ENCODE measurements around the gene RABIF.
"Not testable (repeated sequence)": the region's sequence is repeated elsewhere in the genome, so short reads cannot be mapped to it uniquely, and the experiment has no call there.

The RABIF gene
- total RNA-seq, result 18.0 reads per million, percentile 44 among the genes with 10 or more reads in this experiment

- DNase-seq, result peak; percentile 94
Observed at GRCh38 chr1:202888531-202889360, at the start of gene RABIF. Gene RABIF (minus strand): TSS chr1:202889149. CDS start chr1:202889098, 51 bp downstream.

- DNase-seq, result no peak
Observed at GRCh38 chr1:202938287-202938925, 49.5 kb upstream of the RABIF start.

GRCh38 chr1:202936409-202936808, 47.5 kb upstream of the RABIF start:
- DNase-seq, result not testable (repeated sequence)

GRCh38 chr1:202935844-202936243, 46.9 kb upstream of the RABIF start:
- DNase-seq, result no peak

GRCh38 chr1:202934755-202935154, 45.8 kb upstream of the RABIF start:
- no peak for DNase-seq

GRCh38 chr1:202932476-202932875, 43.5 kb upstream of the RABIF start:
- no peak for DNase-seq

- peak; percentile 95 for DNase-seq
Observed at GRCh38 chr1:202926581-202927491, 37.9 kb upstream of the RABIF start, which contains the start of gene KLHL12. Gene KLHL12 (minus strand): TSS chr1:202927234. CDS start chr1:202925162, 2,072 bp downstream.

- DNase-seq, result no peak
Observed at GRCh38 chr1:202923533-202923932, 34.6 kb upstream of the RABIF start.

- no peak for DNase-seq
Observed at GRCh38 chr1:202919615-202920014, 30.7 kb upstream of the RABIF start.

- DNase-seq, result no peak
Observed at GRCh38 chr1:202915146-202915545, 26.2 kb upstream of the RABIF start.

GRCh38 chr1:202912476-202912875, 23.5 kb upstream of the RABIF start:
- DNase-seq, result not testable (repeated sequence)

- no peak for DNase-seq
Observed at GRCh38 chr1:202909494-202909893, 20.5 kb upstream of the RABIF start.

- DNase-seq, result no peak
Observed at GRCh38 chr1:202908998-202909397, 20.0 kb upstream of the RABIF start.

- DNase-seq, result no peak
Observed at GRCh38 chr1:202905331-202905730, 16.4 kb upstream of the RABIF start.

- not testable (repeated sequence) for DNase-seq
Observed at GRCh38 chr1:202903808-202904207, 14.9 kb upstream of the RABIF start.

GRCh38 chr1:202901555-202901954, 12.6 kb upstream of the RABIF start:
- DNase-seq, result no peak

- DNase-seq, result no peak
Observed at GRCh38 chr1:202892501-202892900, 3.6 kb upstream of the RABIF start.

GRCh38 chr1:202890392-202890791, 1.4 kb upstream of the RABIF start:
- no peak for DNase-seq

GRCh38 chr1:202888221-202888530, 773 bp downstream of the RABIF start:
- no peak for DNase-seq

GRCh38 chr1:202880961-202881460, 7.9 kb downstream of the RABIF start:
- DNase-seq, result no peak

- no peak for DNase-seq
Observed at GRCh38 chr1:202880062-202880461, 8.9 kb downstream of the RABIF start.

GRCh38 chr1:202879128-202879527, 9.8 kb downstream of the RABIF start:
- no peak for DNase-seq

GRCh38 chr1:202873026-202873425, 15.9 kb downstream of the RABIF start:
- DNase-seq, result no peak
